Uterus (tissue), 4 donors: ENCODE results near the gene ALOXE3. TPM values are rescaled to one million over a fixed set of nuclear protein-coding genes. Genes with fewer than 3 reads are reported as not detected.
"Not testable (repeated sequence)": the region's sequence is repeated elsewhere in the genome, so short reads cannot be mapped to it uniquely, and the experiment has no call there.

Experiments used
- DNase-seq, 2 donors: peaks; one replicate each; pipeline ENCODE4 v3.0.0-alpha.2; 2019 to 2020
- H3K27ac ChIP-seq, 2 donors: fragments of 200-600 bp; sonication (generic); 1 replicate in 1 of 2; 2 replicates in 1 of 2; pipeline ENCODE4 v1.5.1; 2016 to 2018
- H3K27me3 ChIP-seq, 2 donors: fragments of 200-600 bp; sonication (generic); one replicate each; pipeline ENCODE4 v1.5.1; 2018 to 2019; ENCODE audit warnings: control low read depth in 1 of 2
- H3K36me3 ChIP-seq, 2 donors: fragments of 200-600 bp; sonication (generic); one replicate each; pipeline ENCODE4 v1.5.1; 2019; ENCODE audit warnings: control low read depth in 1 of 2
- H3K4me1 ChIP-seq, 2 donors: fragments of 200-600 bp; sonication (generic); one replicate each; pipeline ENCODE4 v1.5.1; 2018 to 2019; ENCODE audit warnings: control low read depth in 1 of 2
- H3K4me3 ChIP-seq, 2 donors: fragments of 200-600 bp; sonication (generic); 1 replicate in 1 of 2; 2 replicates in 1 of 2; pipeline ENCODE4 v1.5.1; 2018 to 2019; ENCODE audit warnings: mild to moderate bottlenecking in 1 of 2
- H3K9me3 ChIP-seq, 2 donors: fragments of 200-600 bp; sonication (generic); one replicate each; pipeline ENCODE4 v1.5.1; 2019; ENCODE audit warnings: control low read depth in 1 of 2
- POLR2A ChIP-seq, 2 donors: fragments of 450-650 bp; IDR thresholded peaks; one replicate each; pipeline ENCODE4 v1.6.1; 2016; ENCODE audit warnings: antibody characterized with exemption in 2 of 2, mild to moderate bottlenecking in 1 of 2, moderate library complexity in 1 of 2
- intact Hi-C: fragments of 100-400 bp; cut with DNase I; formaldehyde crosslinking; loops from one replicate; pipeline ENCODE4 v1.15.1; 2023; ENCODE audit warnings: low total_unique reads
- total RNA-seq, 4 donors: library from RNA; depleted of rRNA in 3 of 4; stranded (reverse); fragments of >200 nt in 3 of 4; gene quantifications; one replicate each; pipeline versions ENCODE4 v1.1.0 to v1.2.4, GENCODE V29; 2014 to 2023
- TF ChIP-seq, protein P1 (sequence below), 4 experiments: fragments of 200-600 bp in 2 of 4; fragments of 450-650 bp in 2 of 4; sonication (generic) in 2 of 4; IDR thresholded peaks; one replicate each; pipeline ENCODE4 v1.5.1; 2016 to 2019; ENCODE audit warnings: antibody characterized with exemption in 4 of 4, mild to moderate bottlenecking in 2 of 4, moderate library complexity in 1 of 4
- donor health status: DM: yes; HTN: yes; CAD: no.

ALOXE3 gene
- total RNA-seq, 4 donors from 2014 or later = 0.26 TPM; not detected in 3

DNA sequence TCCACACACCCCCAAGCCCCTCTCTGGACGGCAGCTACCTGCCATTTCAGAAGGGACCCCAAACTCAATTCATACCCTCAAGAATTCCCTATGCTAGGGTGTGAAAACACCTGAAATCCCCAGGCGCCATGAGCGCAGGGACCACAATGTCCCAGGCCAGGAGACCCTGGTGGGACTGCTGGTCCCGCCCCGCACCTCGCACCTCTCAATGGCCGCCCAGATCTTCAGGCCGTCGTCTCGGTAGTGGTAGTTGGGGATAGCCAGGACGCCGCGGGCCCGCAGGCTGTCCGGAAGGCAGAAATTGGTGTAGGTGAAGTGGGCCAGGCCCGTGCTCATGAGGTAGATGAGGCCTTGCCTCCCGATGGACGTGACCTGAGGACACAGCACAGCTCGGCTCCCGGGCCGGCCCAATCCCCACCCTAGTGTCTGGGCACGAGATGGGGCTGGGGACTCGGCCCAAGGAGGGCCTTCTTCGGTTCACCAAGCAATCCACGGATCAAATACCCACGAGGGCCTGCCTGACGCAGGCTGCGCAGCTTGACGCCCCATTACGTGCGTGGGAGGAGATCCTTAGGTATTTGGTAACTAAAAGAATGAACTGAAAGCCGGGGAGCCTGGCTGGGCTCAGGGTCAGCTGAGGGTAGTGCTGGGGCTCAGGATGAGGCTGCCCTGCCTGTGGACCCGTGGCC, 9.2 kb downstream of the ALOXE3 start:
- Histone ChIP-seq H3K4me1 (peaks cover 0 to 7% of the 10 kb centered on the region in 2 donors), H3K36me3 (no peaks in the 10 kb centered on the region), H3K9me3 (no peaks in the 10 kb centered on the region), H3K4me3 (no peak overlapping the region), H3K27ac (no peak overlapping the region), H3K27me3 (peaks cover 0 to 27% of the 10 kb centered on the region in 2 donors)
- DNase-seq = no peak
- intact Hi-C loops = no loop called here
- TF ChIP-seq POLR2A (IDR thresholded peaks at IDR 0.05) = no peak
- TF ChIP-seq, protein P1, sequence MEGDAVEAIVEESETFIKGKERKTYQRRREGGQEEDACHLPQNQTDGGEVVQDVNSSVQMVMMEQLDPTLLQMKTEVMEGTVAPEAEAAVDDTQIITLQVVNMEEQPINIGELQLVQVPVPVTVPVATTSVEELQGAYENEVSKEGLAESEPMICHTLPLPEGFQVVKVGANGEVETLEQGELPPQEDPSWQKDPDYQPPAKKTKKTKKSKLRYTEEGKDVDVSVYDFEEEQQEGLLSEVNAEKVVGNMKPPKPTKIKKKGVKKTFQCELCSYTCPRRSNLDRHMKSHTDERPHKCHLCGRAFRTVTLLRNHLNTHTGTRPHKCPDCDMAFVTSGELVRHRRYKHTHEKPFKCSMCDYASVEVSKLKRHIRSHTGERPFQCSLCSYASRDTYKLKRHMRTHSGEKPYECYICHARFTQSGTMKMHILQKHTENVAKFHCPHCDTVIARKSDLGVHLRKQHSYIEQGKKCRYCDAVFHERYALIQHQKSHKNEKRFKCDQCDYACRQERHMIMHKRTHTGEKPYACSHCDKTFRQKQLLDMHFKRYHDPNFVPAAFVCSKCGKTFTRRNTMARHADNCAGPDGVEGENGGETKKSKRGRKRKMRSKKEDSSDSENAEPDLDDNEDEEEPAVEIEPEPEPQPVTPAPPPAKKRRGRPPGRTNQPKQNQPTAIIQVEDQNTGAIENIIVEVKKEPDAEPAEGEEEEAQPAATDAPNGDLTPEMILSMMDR (IDR thresholded peaks at IDR 0.05) = no peak

- DNase-seq, H3K27ac ChIP-seq, H3K9me3 ChIP-seq, H3K4me3 ChIP-seq, intact Hi-C loops, H3K36me3 ChIP-seq, H3K4me1 ChIP-seq: not testable (repeated sequence)
- peaks cover 0 to 16% of the 10 kb centered on the region in 2 donors for H3K27me3 ChIP-seq
Measured at GRCh38 chr17:8106980-8107379, 11.3 kb downstream of the ALOXE3 start.

GRCh38 chr17:8105957-8106398, 12.3 kb downstream of the ALOXE3 start:
- intact Hi-C loops = no loop called here
- Histone ChIP-seq H3K4me3 (no peak overlapping the region), H3K9me3 (no peaks in the 10 kb centered on the region), H3K4me1 (peaks cover 0 to 7% of the 10 kb centered on the region in 2 donors), H3K27ac (no peak overlapping the region), H3K36me3 (no peaks in the 10 kb centered on the region), H3K27me3 (peaks cover 0 to 10% of the 10 kb centered on the region in 2 donors)
- TF ChIP-seq, protein P1 (IDR thresholded peaks at IDR 0.05) = no peak
- no peak for TF ChIP-seq POLR2A (IDR thresholded peaks at IDR 0.05)
- DNase-seq = no peak

DNA sequence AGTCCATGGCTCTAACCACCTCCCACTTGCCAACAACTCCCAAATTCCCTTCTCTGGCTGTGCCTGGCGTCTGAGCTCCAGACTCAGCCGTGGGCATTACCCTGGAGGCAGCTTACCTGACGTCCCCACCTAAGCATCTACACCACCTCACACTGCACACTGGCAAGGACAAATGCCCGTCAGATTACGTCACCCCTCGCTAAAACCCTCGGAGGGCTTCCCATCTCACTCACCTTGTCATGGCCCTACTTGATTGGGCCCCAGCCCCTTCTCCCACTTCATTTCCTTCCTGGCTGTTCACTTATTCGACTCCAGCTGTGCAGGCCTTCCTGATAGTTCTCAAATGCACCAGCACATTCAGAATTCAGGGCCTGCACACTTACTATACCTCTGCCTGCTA, 13.4 kb downstream of the ALOXE3 start:
- TF ChIP-seq, protein P1 (IDR thresholded peaks at IDR 0.05) = no peak
- no peak for TF ChIP-seq POLR2A (IDR thresholded peaks at IDR 0.05)
- Histone ChIP-seq H3K36me3 (no peaks in the 10 kb centered on the region), H3K27me3 (peaks cover 0 to 4% of the 10 kb centered on the region in 2 donors), H3K4me3 (no peak overlapping the region), H3K4me1 (peaks cover 0 to 2% of the 10 kb centered on the region in 2 donors), H3K9me3 (no peaks in the 10 kb centered on the region), H3K27ac (no peak overlapping the region)
- intact Hi-C loops = no loop called here
- DNase-seq = no peak

DNA sequence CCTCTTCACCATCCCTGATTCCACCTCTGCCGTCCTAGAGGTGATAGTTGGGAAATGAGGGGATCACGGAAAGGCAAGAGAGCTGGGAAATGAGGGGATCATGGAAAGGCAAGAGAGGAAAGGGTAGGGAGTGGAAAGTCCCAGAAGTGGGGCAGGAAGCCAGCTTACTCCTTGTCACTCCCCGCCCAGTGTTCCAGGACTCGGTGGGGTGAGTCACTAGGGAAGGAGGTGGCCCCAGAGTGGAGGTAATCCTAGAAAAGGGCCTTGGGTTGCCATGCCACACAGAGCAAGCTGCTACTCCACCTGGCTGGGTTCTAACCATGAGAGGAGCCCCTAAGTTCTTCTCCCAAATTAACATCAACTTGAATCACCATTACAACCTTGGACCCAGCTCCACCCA, 14.8 kb downstream of the ALOXE3 start:
- Histone ChIP-seq H3K27me3 (no peaks in the 10 kb centered on the region), H3K9me3 (no peaks in the 10 kb centered on the region), H3K4me1 (no peaks in the 10 kb centered on the region), H3K4me3 (no peak overlapping the region), H3K27ac (no peak overlapping the region), H3K36me3 (no peaks in the 10 kb centered on the region)
- no peak for TF ChIP-seq POLR2A (IDR thresholded peaks at IDR 0.05)
- TF ChIP-seq, protein P1 (IDR thresholded peaks at IDR 0.05) = no peak
- DNase-seq = no peak
- intact Hi-C loops = no loop called here
